SIG-M5 treated with dmso at 0.1 percent for 504 hours (cell line): ENCODE data around the gene CCDC7.
"Not testable (repeated sequence)": the region's sequence is repeated elsewhere in the genome, so short reads cannot be mapped to it uniquely, and the experiment has no call there.

Source experiments
- DNase-seq: peaks from one replicate; lab custom pipeline; 2025; ENCODE audit not compliant: unreplicated experiment; lab: John Stamatoyannopoulos, UW

CCDC7 gene

GRCh38 chr10:32865170-32865569, 419.2 kb downstream of the CCDC7 start:
- no peak for DNase-seq

GRCh38 chr10:32877915-32878314, 432.0 kb downstream of the CCDC7 start:
- DNase-seq, result no peak

GRCh38 chr10:32878646-32879045, 432.7 kb downstream of the CCDC7 start:
- DNase-seq, result no peak

GRCh38 chr10:32882076-32882475, 436.1 kb downstream of the CCDC7 start:
- DNase-seq, result no peak

GRCh38 chr10:32887481-32887880, 441.5 kb downstream of the CCDC7 start:
- no peak for DNase-seq

GRCh38 chr10:32888161-32888927, 442.4 kb downstream of the CCDC7 start:
- DNase-seq, result no peak

GRCh38 chr10:32889631-32890212, 443.8 kb downstream of the CCDC7 start:
- peak; percentile 6 for DNase-seq

- no peak for DNase-seq
These were observed 444.5 kb downstream of the CCDC7 start for GRCh38 chr10:32890444-32890843.

- DNase-seq, result no peak
These were observed 445.3 kb downstream of the CCDC7 start for GRCh38 chr10:32891261-32891660.

- DNase-seq, result no peak
These were observed 447.5 kb downstream of the CCDC7 start for GRCh38 chr10:32893434-32893833.

- DNase-seq, result no peak
These were observed 448.1 kb downstream of the CCDC7 start for GRCh38 chr10:32893916-32894664.

GRCh38 chr10:32895200-32895968, 449.4 kb downstream of the CCDC7 start:
- DNase-seq, result not testable (repeated sequence)

- no peak for DNase-seq
These were observed 455.9 kb downstream of the CCDC7 start for GRCh38 chr10:32901815-32902214.

GRCh38 chr10:32905466-32905865, 459.5 kb downstream of the CCDC7 start:
- no peak for DNase-seq

- DNase-seq, result no peak
These were observed 460.7 kb downstream of the CCDC7 start for GRCh38 chr10:32906595-32906994.

- DNase-seq, result no peak
These were observed 463.5 kb downstream of the CCDC7 start for GRCh38 chr10:32909456-32909855.

GRCh38 chr10:32909970-32910369, 464.0 kb downstream of the CCDC7 start:
- not testable (repeated sequence) for DNase-seq

GRCh38 chr10:32911285-32912016, 465.5 kb downstream of the CCDC7 start:
- no peak for DNase-seq

GRCh38 chr10:32917817-32918216, 471.9 kb downstream of the CCDC7 start:
- DNase-seq, result not testable (repeated sequence)

- no peak for DNase-seq
These were observed 476.2 kb downstream of the CCDC7 start for GRCh38 chr10:32922170-32922569.

- no peak for DNase-seq
These were observed 477.2 kb downstream of the CCDC7 start for GRCh38 chr10:32923134-32923533.
